Measurements from ENCODE around the gene OCA2.

GRCh38 chr15:28147801-28148200 is 48.7 kb upstream of the OCA2 start:
- TF ChIP-seq CTCF (IDR thresholded peaks at IDR 0.05) (no peak), POLR2A (IDR thresholded peaks at IDR 0.05) (no peak)
